Measurements from ENCODE around the gene BACE1.

DNA sequence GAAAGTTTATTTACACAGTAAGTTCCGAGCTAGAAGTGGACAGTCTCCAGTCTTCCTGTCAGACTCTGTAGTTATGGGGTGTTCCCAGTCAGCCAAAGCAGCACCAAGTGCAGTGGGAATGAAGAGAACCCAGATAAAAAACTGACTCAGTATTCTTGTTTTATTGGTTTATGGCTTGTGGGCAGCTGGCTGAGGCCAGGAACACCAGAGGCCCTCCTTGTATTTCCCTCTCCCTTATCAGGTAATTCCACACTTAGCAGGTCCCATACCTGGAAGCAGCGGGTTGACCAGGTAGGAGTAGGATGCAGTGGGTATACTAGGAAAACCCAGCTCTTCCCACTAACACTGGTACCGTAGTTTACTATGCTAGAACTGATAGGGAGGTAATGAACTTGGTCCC, 28.4 kb downstream of the BACE1 start:
- TF ChIP-seq, protein P1, sequence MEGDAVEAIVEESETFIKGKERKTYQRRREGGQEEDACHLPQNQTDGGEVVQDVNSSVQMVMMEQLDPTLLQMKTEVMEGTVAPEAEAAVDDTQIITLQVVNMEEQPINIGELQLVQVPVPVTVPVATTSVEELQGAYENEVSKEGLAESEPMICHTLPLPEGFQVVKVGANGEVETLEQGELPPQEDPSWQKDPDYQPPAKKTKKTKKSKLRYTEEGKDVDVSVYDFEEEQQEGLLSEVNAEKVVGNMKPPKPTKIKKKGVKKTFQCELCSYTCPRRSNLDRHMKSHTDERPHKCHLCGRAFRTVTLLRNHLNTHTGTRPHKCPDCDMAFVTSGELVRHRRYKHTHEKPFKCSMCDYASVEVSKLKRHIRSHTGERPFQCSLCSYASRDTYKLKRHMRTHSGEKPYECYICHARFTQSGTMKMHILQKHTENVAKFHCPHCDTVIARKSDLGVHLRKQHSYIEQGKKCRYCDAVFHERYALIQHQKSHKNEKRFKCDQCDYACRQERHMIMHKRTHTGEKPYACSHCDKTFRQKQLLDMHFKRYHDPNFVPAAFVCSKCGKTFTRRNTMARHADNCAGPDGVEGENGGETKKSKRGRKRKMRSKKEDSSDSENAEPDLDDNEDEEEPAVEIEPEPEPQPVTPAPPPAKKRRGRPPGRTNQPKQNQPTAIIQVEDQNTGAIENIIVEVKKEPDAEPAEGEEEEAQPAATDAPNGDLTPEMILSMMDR (IDR thresholded peaks at IDR 0.05) = no peak
- TF ChIP-seq POLR2A (IDR thresholded peaks at IDR 0.05) = no peak

Data from testis (tissue), 2 donors.